Vagina (tissue), 2 donors: Measurements from ENCODE around the gene IL36G. TPM values are rescaled to one million over a fixed set of nuclear protein-coding genes. Genes with fewer than 3 reads are reported as not detected.
A peak's percentile ranks its signal among the peaks of the same experiment; 100 is the strongest.

Source experiments
- DNase-seq, 2 donors: peaks; one replicate each; pipeline ENCODE4 v3.0.0-alpha.2; 2017; ENCODE audit errors: extremely low spot score in 2 of 2
- H3K27ac ChIP-seq: fragments of 200-600 bp; sonication (generic); one replicate; pipeline ENCODE4 v1.5.1; 2019
- H3K27me3 ChIP-seq: fragments of 200-600 bp; sonication (generic); one replicate; pipeline ENCODE4 v1.5.1; 2019
- H3K36me3 ChIP-seq, 2 donors: fragments of 200-600 bp; sonication (generic); one replicate each; pipeline ENCODE4 v1.5.1; 2017 to 2019
- H3K4me1 ChIP-seq: fragments of 200-600 bp; sonication (generic); one replicate; pipeline ENCODE4 v1.5.1; 2019
- H3K4me3 ChIP-seq, 2 donors: fragments of 200-600 bp; sonication (generic); 1 replicate in 1 of 2; 2 replicates in 1 of 2; pipeline ENCODE4 v1.5.1; 2016 to 2019
- H3K9me3 ChIP-seq: fragments of 200-600 bp; sonication (generic); one replicate; pipeline ENCODE4 v1.5.1; 2019
- CTCF ChIP-seq, 3 experiments: fragments of 450-650 bp in 2 of 3; fragments of 200-600 bp in 1 of 3; sonication (generic) in 1 of 3; IDR thresholded peaks; one replicate each; pipeline ENCODE4 v1.5.1; 2017 to 2019; ENCODE audit warnings: antibody characterized with exemption in 3 of 3, mild to moderate bottlenecking in 2 of 3, moderate library complexity in 2 of 3
- POLR2A ChIP-seq, 2 donors: fragments of 450-650 bp; IDR thresholded peaks; one replicate each; pipeline ENCODE4 v1.6.1; 2017; ENCODE audit warnings: antibody characterized with exemption in 2 of 2, mild to moderate bottlenecking in 2 of 2, moderate library complexity in 2 of 2
- POLR2AphosphoS5 ChIP-seq, 2 donors: sonication (generic); formaldehyde crosslinking; IDR thresholded peaks; one replicate each; pipeline ENCODE4 v1.9.0; 2017; ENCODE audit warnings: antibody characterized with exemption in 2 of 2, mild to moderate bottlenecking in 2 of 2, low read depth in 1 of 2; ENCODE audit not compliant: insufficient read depth in 1 of 2
- intact Hi-C: fragments of 100-400 bp; cut with DNase I; formaldehyde crosslinking; loops from one replicate; pipeline ENCODE4 v1.15.1; 2023
- total RNA-seq: library from RNA; depleted of rRNA; stranded (reverse); fragments of >200 nt; gene quantifications from one replicate; pipeline ENCODE4 v1.2.3, GENCODE V29; 2016

Gene IL36G
- total RNA-seq, 1 donor from 2014 or later, result not detected

DNA sequence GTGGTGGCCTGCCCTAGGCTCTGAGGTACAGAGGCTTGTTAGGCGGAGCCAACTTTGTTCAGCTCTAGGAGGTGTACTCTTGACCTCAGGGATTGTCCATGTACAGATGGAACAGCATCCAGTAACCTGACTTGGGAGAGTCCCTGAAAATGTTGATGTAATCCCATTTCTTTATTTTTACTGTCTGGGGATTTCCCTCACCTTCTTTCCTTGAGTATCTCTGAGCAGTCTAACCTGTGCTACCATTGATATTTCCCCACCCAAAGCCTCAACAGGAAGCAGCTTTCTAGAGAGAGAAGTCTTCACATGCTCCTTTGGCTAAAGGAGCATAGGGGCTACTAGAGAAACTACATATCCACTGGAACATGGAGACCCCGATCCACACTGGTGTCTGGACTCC, 37.8 kb downstream of the IL36G start:
- DNase-seq, result no peak
- no peaks in the 10 kb centered on the region for H3K27me3 ChIP-seq
- intact Hi-C loops, result no loop called here
- no peak overlapping the region for H3K4me3 ChIP-seq
- no peaks in the 10 kb centered on the region for H3K36me3 ChIP-seq
- TF ChIP-seq POLR2AphosphoS5 (IDR thresholded peaks at IDR 0.05; ENCODE audit: insufficient read depth in 1 of 2, low read depth in 1 of 2), result no peak
- TF ChIP-seq CTCF (IDR thresholded peaks at IDR 0.05), result no peak
- no peak for TF ChIP-seq POLR2A (IDR thresholded peaks at IDR 0.05)
- no peaks in the 10 kb centered on the region for H3K4me1 ChIP-seq
- no peak overlapping the region for H3K27ac ChIP-seq
- H3K9me3 ChIP-seq, result no peaks in the 10 kb centered on the region

DNA sequence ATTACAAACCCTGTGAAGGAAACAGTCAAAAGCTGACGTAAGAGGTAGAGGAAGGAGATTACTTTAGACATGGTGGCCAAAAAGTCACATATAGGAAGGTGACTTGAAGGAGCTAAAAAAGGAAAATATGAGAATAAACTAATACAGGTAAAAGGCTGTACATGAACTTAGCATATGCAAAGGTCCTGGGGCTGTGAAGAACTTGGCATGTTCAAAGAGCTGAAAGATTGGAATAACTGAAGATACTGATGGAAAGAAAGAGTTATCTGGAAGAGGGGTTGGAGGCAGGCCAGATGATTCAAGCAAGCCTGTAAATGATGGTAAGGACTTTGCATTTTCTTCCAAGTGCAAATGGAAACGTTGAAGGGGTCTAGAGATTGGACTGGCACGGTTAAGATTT, 40.7 kb downstream of the IL36G start:
- Histone ChIP-seq H3K27me3 (no peaks in the 10 kb centered on the region), H3K4me3 (no peak overlapping the region), H3K9me3 (no peaks in the 10 kb centered on the region), H3K36me3 (no peaks in the 10 kb centered on the region), H3K27ac (no peak overlapping the region), H3K4me1 (no peaks in the 10 kb centered on the region)
- intact Hi-C loops, result no loop called here
- TF ChIP-seq POLR2AphosphoS5 (IDR thresholded peaks at IDR 0.05; ENCODE audit: insufficient read depth in 1 of 2, low read depth in 1 of 2) (no peak), CTCF (IDR thresholded peaks at IDR 0.05) (no peak), POLR2A (IDR thresholded peaks at IDR 0.05) (no peak)
- DNase-seq, result peak in 1 of 2 donors; percentile 42

DNA sequence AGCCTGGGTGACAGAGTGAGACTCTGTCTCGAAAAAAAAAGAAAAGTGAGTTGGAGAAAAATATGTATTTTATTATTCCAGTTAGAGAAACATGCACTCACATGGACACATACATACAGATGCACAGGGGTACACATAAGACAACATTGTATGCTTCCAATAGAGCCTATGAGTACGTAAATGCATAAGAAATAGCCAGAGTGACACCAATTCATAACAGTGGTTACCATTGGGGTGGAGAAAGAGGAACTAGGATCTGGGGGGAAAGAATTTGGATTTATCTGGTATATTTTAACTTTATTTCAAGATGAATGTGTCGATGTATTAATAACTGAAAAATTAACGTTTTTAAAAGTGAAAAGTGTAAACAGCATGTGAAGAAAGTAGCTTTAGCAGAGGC, 43.5 kb downstream of the IL36G start:
- H3K4me1 ChIP-seq, result no peaks in the 10 kb centered on the region
- H3K27me3 ChIP-seq, result no peaks in the 10 kb centered on the region
- DNase-seq, result no peak
- intact Hi-C loops, result no loop called here
- TF ChIP-seq CTCF (IDR thresholded peaks at IDR 0.05), result no peak
- no peak for TF ChIP-seq POLR2AphosphoS5 (IDR thresholded peaks at IDR 0.05; ENCODE audit: insufficient read depth in 1 of 2, low read depth in 1 of 2)
- TF ChIP-seq POLR2A (IDR thresholded peaks at IDR 0.05), result no peak
- H3K27ac ChIP-seq, result no peak overlapping the region
- H3K36me3 ChIP-seq, result no peaks in the 10 kb centered on the region
- no peak overlapping the region for H3K4me3 ChIP-seq
- no peaks in the 10 kb centered on the region for H3K9me3 ChIP-seq

- Histone ChIP-seq H3K4me1 (no peaks in the 10 kb centered on the region), H3K27ac (no peak overlapping the region), H3K27me3 (no peaks in the 10 kb centered on the region), H3K4me3 (no peak overlapping the region), H3K36me3 (no peaks in the 10 kb centered on the region), H3K9me3 (no peaks in the 10 kb centered on the region)
- TF ChIP-seq CTCF (IDR thresholded peaks at IDR 0.05) (no peak), POLR2A (IDR thresholded peaks at IDR 0.05) (no peak), POLR2AphosphoS5 (IDR thresholded peaks at IDR 0.05; ENCODE audit: insufficient read depth in 1 of 2, low read depth in 1 of 2) (no peak)
- intact Hi-C loops, result no loop called here
- no peak for DNase-seq
Measured at GRCh38 chr2:113024764-113025163, 47.0 kb downstream of the IL36G start.

DNA sequence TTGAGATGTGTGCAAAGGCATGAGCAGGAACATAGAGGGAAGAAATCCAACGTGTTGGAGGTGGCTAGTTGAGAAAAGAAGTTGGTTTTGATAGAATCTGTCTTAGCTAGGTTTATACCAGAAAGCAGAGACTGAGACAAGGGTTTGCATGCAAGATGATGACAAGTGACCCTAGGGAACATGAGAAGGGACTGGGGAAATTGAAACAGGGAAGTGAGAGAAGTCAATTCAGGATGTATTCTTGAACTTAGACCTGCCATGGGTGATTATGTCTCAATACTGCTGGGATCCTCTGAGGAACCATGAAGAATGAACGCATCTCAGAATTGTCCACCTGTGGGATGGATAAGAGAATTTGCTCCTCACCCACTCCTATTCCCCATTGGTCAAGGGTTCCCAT, 47.9 kb downstream of the IL36G start:
- H3K27me3 ChIP-seq, result no peaks in the 10 kb centered on the region
- H3K4me3 ChIP-seq, result no peak overlapping the region
- H3K27ac ChIP-seq, result no peak overlapping the region
- H3K4me1 ChIP-seq, result no peaks in the 10 kb centered on the region
- no peaks in the 10 kb centered on the region for H3K36me3 ChIP-seq
- H3K9me3 ChIP-seq, result no peaks in the 10 kb centered on the region
- no peak for DNase-seq
- TF ChIP-seq POLR2AphosphoS5 (IDR thresholded peaks at IDR 0.05; ENCODE audit: insufficient read depth in 1 of 2, low read depth in 1 of 2), result no peak
- TF ChIP-seq POLR2A (IDR thresholded peaks at IDR 0.05), result no peak
- TF ChIP-seq CTCF (IDR thresholded peaks at IDR 0.05), result no peak
- intact Hi-C loops, result no loop called here
